Ectodermal cell (in vitro differentiated cells): Measurements from ENCODE around the gene TEAD1.

ENCODE experiments used
- H3K27ac ChIP-seq: 2 replicates; pipeline ENCODE4 v1.7.0; 2013; ENCODE audit warnings: mild to moderate bottlenecking, low read depth, low read length; ENCODE audit not compliant: insufficient read depth, poor library complexity, severe bottlenecking
- H3K27me3 ChIP-seq: 2 replicates; pipeline ENCODE4 v1.7.0; 2013; ENCODE audit warnings: mild to moderate bottlenecking, low read length; ENCODE audit not compliant: insufficient read depth, control insufficient read depth, poor library complexity, severe bottlenecking
- H3K36me3 ChIP-seq: one replicate; pipeline ENCODE4 v1.7.0; 2013; ENCODE audit warnings: low read length; ENCODE audit not compliant: control insufficient read depth, insufficient read depth
- H3K4me1 ChIP-seq: one replicate; pipeline ENCODE4 v1.7.0; 2013; ENCODE audit warnings: low read length; ENCODE audit not compliant: control insufficient read depth, insufficient read depth
- H3K4me3 ChIP-seq: 2 replicates; pipeline ENCODE4 v1.7.0; 2013; ENCODE audit warnings: low read depth, low read length, control low read depth; ENCODE audit not compliant: insufficient read depth
- H3K9me3 ChIP-seq: 2 replicates; pipeline ENCODE4 v1.7.0; 2013; ENCODE audit warnings: mild to moderate bottlenecking, low read length, moderate library complexity; ENCODE audit not compliant: control insufficient read depth
- WGBS, 2 experiments: methylation state at CpG; one replicate each; pipeline ENCODE4 v1.1.7; 2013; ENCODE audit warnings: missing lambda C conversion rate in 2 of 2; 5-methylcytosine and 5-hydroxymethylcytosine counted together

TEAD1 gene

GRCh38 chr11:12841946-12842630 is 167.9 kb downstream of the TEAD1 start:
- H3K9me3 ChIP-seq: no peaks in the 10 kb centered on the region
- H3K27ac ChIP-seq: peak overlapping the region; percentile 83
- H3K27me3 ChIP-seq: no peaks in the 10 kb centered on the region
- peaks cover 65% of the 10 kb centered on the region for H3K4me1 ChIP-seq
- no peaks in the 10 kb centered on the region for H3K36me3 ChIP-seq
- WGBS, 2 experiments: 65 to 68% methylated on average over 7 to 9 of the region's 9 CpGs
- H3K4me3 ChIP-seq: no peak overlapping the region

DNA sequence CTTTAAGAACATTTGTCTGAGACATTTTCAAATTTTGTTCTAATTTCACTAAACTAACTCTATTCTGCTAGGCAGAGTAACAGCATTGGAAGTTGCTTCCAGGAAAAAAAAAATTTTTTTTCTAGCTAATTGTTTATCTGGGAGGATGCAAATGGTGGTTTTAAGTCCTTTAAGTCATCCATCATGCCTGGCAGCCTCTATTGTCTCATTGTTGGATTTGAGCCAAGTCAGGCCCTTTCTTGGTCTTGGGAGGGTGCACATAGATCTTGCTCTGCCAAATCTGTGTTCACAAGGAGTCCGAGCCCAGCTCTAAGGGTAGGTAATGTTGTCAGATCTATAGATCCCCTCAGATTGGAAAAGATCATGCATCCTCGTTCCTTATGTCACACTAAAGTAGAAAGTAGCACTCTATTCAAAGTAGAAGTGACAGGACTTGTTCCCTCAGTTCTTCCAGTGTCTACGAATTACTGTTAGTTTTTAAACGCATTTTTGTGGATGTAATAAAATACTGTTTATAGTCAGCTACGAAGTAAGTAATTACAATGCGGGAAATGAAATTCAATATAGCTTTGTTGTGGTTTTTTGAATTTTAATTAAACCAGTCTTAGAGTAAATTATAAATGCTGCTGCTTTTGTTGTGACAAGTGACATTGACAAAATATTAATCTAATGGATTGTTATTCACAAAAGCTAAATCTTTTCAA is 168.9 kb downstream of the TEAD1 start:
- Histone ChIP-seq H3K36me3 (no peaks in the 10 kb centered on the region), H3K27me3 (no peaks in the 10 kb centered on the region), H3K4me1 (peaks cover 67% of the 10 kb centered on the region), H3K9me3 (no peaks in the 10 kb centered on the region), H3K4me3 (no peak overlapping the region), H3K27ac (peak overlapping the region; percentile 83)
- WGBS, 2 experiments: 76 to 82% methylated on average over 6 of the region's 6 CpGs

- Histone ChIP-seq H3K27ac (peak overlapping the region; percentile 91), H3K4me3 (no peak overlapping the region), H3K27me3 (no peaks in the 10 kb centered on the region), H3K4me1 (peaks cover 67% of the 10 kb centered on the region), H3K36me3 (no peaks in the 10 kb centered on the region), H3K9me3 (no peaks in the 10 kb centered on the region)
- 91% methylated on average over 5 to 6 of the region's 6 CpGs for WGBS, 2 experiments
Measured at GRCh38 chr11:12845163-12845562, 170.9 kb downstream of the TEAD1 start.

- WGBS, 2 experiments: 37 to 45% methylated on average over 10 of the region's 10 CpGs
- H3K4me1 ChIP-seq: peaks cover 63% of the 10 kb centered on the region
- no peaks in the 10 kb centered on the region for H3K36me3 ChIP-seq
- H3K9me3 ChIP-seq: no peaks in the 10 kb centered on the region
- H3K4me3 ChIP-seq: no peak overlapping the region
- H3K27me3 ChIP-seq: no peaks in the 10 kb centered on the region
- H3K27ac ChIP-seq: peak overlapping the region; percentile 91
Measured at GRCh38 chr11:12845739-12846358, 171.6 kb downstream of the TEAD1 start.

DNA sequence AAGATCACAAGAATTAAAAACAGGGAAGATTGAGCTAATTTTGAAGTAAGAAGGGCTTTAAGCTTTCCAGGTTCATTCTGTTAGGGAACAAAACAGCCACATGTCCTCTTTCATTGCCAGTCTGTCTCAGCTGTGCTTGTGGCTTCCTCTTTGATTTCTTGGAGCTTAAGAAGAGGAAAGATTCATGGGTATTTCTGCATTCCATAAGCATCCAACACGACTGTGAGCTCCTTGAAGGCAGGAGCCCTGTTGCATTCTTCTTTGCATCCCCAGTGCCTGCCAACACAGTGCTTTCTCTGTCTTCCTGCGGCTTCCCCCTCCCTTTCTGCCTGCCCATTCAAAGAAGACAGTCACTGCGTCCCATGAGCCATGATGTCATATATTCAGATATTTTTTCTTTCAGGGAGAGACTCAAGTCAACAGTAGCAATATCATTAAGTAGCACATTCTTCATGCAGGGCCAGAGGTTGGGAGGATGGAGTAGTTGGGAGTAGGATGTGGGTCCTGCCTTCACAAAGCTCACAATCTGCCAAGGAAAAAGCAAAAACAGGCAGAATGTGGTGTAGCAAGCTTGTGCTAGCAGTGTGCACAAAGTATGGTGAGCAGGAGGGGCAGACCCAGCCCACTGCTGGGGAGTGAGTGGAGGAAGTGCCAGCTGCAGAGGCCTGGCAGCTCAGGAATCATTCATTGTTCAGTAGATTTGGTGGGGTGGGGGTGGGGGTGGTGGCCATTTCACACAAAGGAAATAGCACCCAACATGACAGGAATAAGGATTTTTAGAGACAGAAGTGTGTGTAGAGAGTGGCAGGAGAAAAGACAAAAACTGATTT is 172.8 kb downstream of the TEAD1 start:
- Histone ChIP-seq H3K36me3 (no peaks in the 10 kb centered on the region), H3K4me1 (peaks cover 51% of the 10 kb centered on the region), H3K27ac (peak overlapping the region; percentile 68), H3K4me3 (no peak overlapping the region), H3K27me3 (no peaks in the 10 kb centered on the region), H3K9me3 (no peaks in the 10 kb centered on the region)
- 88% methylated on average over 3 of the region's 3 CpGs for WGBS, 2 experiments

DNA sequence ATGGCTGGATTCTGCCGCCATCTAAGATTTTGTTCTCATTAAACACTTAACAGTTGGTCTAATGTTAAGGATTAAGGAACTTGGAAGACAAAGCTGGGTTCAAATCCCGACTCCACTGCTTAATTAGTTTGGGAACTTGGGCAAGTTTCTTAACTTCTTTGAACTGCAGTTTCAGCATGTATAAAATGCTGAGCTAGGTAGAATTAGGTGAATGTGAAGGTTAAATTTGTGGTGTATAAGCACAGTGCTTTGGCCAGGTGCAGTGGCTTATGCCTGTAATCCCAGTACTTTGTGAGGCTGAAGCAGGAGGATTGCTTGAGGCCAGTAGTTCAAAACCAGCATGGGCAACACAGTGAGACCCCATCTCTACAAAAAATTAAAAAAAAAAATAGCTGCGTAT is 174.2 kb downstream of the TEAD1 start:
- Histone ChIP-seq H3K27me3 (no peaks in the 10 kb centered on the region), H3K4me1 (peaks cover 38% of the 10 kb centered on the region), H3K9me3 (no peaks in the 10 kb centered on the region), H3K27ac (no peak overlapping the region), H3K4me3 (no peak overlapping the region), H3K36me3 (no peaks in the 10 kb centered on the region)
- 93 to 98% methylated on average over 3 of the region's 3 CpGs for WGBS, 2 experiments

GRCh38 chr11:12853325-12853651 is 179.1 kb downstream of the TEAD1 start:
- 0% methylated on average over 1 of the region's 1 CpG; no CpG with 5 or more reads in 1 of the 2 experiments for WGBS, 2 experiments
- Histone ChIP-seq H3K4me1 (no peaks in the 10 kb centered on the region), H3K36me3 (no peaks in the 10 kb centered on the region), H3K27me3 (no peaks in the 10 kb centered on the region), H3K27ac (no peak overlapping the region), H3K4me3 (no peak overlapping the region), H3K9me3 (no peaks in the 10 kb centered on the region)

DNA sequence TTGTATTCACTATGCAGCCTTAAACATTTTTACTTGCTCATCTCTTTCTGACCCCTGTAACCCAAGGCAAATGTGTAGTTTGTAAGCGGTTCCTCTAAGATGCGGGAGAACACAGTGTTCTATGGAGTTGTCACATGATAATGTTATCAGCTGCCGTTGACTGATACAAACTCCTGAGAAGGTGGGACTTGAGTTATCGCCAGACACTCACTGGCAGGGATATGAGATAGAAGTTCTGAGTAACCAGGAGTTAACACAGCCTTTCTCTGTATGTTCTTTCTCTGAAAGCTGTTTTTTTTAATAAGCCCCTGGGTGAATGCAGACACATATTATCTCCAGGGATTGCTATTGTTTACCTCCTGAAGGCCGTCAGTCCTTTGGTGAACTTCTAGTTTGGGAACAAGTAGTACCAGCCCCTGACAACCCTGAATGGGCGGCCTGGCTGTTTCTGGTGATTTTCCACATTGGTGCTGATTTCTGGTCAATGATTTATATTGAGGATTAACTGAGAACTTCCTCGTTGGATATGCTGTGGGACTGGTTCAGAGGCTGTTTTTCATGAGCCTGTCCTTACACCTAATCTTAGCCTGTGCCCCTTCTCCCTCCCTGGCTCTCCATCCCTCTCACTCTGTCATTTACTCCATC is 179.6 kb downstream of the TEAD1 start:
- H3K27me3 ChIP-seq: no peaks in the 10 kb centered on the region
- no peaks in the 10 kb centered on the region for H3K36me3 ChIP-seq
- no peak overlapping the region for H3K4me3 ChIP-seq
- H3K4me1 ChIP-seq: peaks cover under 1% of the 10 kb centered on the region
- no peaks in the 10 kb centered on the region for H3K9me3 ChIP-seq
- 79 to 81% methylated on average over 7 of the region's 7 CpGs for WGBS, 2 experiments
- no peak overlapping the region for H3K27ac ChIP-seq

GRCh38 chr11:12854297-12854661 is 180.1 kb downstream of the TEAD1 start:
- WGBS, 2 experiments: 94 to 95% methylated on average over 3 of the region's 3 CpGs
- H3K27ac ChIP-seq: no peak overlapping the region
- H3K9me3 ChIP-seq: no peaks in the 10 kb centered on the region
- H3K36me3 ChIP-seq: no peaks in the 10 kb centered on the region
- H3K4me1 ChIP-seq: peaks cover 6% of the 10 kb centered on the region
- H3K27me3 ChIP-seq: no peaks in the 10 kb centered on the region
- no peak overlapping the region for H3K4me3 ChIP-seq
